ENCODE data around the gene ELANE. TPM values are rescaled to one million over a fixed set of nuclear protein-coding genes. Genes with fewer than 3 reads are reported as not detected.

ELANE gene
- total and polyA plus RNA-seq, 9 of the 15 experiments (the other 6 are each of a cell fraction or from before 2014, with no cell fraction given), result not detected

GRCh38 chr19:831407-832369, 20.4 kb upstream of the ELANE start (continued):
- TF ChIP-seq IFI16 (CRISPR knock-in tag; IDR thresholded peaks at IDR 0.05), result no peak
- no peak for TF ChIP-seq ELF2 (CRISPR knock-in tag; IDR thresholded peaks at IDR 0.05)
- TF ChIP-seq KHSRP (IDR thresholded peaks at IDR 0.05), result no peak
- TF ChIP-seq NUFIP1 (IDR thresholded peaks at IDR 0.05; ENCODE audit: partially characterized antibody), result no peak
- TF ChIP-seq, protein P1, sequence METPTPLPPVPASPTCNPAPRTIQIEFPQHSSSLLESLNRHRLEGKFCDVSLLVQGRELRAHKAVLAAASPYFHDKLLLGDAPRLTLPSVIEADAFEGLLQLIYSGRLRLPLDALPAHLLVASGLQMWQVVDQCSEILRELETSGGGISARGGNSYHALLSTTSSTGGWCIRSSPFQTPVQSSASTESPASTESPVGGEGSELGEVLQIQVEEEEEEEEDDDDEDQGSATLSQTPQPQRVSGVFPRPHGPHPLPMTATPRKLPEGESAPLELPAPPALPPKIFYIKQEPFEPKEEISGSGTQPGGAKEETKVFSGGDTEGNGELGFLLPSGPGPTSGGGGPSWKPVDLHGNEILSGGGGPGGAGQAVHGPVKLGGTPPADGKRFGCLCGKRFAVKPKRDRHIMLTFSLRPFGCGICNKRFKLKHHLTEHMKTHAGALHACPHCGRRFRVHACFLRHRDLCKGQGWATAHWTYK (CRISPR knock-in tag; IDR thresholded peaks at IDR 0.05), result no peak
- no peak for TF ChIP-seq ZNF23 (CRISPR knock-in tag; IDR thresholded peaks at IDR 0.05)
- peak; percentile 45 for TF ChIP-seq ZFX (CRISPR knock-in tag; IDR thresholded peaks at IDR 0.05)
- TF ChIP-seq ZNF12 (CRISPR knock-in tag; IDR thresholded peaks at IDR 0.05), result no peak
- TF ChIP-seq, protein P2, sequence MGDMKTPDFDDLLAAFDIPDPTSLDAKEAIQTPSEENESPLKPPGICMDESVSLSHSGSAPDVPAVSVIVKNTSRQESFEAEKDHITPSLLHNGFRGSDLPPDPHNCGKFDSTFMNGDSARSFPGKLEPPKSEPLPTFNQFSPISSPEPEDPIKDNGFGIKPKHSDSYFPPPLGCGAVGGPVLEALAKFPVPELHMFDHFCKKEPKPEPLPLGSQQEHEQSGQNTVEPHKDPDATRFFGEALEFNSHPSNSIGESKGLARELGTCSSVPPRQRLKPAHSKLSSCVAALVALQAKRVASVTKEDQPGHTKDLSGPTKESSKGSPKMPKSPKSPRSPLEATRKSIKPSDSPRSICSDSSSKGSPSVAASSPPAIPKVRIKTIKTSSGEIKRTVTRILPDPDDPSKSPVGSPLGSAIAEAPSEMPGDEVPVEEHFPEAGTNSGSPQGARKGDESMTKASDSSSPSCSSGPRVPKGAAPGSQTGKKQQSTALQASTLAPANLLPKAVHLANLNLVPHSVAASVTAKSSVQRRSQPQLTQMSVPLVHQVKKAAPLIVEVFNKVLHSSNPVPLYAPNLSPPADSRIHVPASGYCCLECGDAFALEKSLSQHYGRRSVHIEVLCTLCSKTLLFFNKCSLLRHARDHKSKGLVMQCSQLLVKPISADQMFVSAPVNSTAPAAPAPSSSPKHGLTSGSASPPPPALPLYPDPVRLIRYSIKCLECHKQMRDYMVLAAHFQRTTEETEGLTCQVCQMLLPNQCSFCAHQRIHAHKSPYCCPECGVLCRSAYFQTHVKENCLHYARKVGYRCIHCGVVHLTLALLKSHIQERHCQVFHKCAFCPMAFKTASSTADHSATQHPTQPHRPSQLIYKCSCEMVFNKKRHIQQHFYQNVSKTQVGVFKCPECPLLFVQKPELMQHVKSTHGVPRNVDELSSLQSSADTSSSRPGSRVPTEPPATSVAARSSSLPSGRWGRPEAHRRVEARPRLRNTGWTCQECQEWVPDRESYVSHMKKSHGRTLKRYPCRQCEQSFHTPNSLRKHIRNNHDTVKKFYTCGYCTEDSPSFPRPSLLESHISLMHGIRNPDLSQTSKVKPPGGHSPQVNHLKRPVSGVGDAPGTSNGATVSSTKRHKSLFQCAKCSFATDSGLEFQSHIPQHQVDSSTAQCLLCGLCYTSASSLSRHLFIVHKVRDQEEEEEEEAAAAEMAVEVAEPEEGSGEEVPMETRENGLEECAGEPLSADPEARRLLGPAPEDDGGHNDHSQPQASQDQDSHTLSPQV (IDR thresholded peaks at IDR 0.05), result no peak
- TF ChIP-seq, protein P3, sequence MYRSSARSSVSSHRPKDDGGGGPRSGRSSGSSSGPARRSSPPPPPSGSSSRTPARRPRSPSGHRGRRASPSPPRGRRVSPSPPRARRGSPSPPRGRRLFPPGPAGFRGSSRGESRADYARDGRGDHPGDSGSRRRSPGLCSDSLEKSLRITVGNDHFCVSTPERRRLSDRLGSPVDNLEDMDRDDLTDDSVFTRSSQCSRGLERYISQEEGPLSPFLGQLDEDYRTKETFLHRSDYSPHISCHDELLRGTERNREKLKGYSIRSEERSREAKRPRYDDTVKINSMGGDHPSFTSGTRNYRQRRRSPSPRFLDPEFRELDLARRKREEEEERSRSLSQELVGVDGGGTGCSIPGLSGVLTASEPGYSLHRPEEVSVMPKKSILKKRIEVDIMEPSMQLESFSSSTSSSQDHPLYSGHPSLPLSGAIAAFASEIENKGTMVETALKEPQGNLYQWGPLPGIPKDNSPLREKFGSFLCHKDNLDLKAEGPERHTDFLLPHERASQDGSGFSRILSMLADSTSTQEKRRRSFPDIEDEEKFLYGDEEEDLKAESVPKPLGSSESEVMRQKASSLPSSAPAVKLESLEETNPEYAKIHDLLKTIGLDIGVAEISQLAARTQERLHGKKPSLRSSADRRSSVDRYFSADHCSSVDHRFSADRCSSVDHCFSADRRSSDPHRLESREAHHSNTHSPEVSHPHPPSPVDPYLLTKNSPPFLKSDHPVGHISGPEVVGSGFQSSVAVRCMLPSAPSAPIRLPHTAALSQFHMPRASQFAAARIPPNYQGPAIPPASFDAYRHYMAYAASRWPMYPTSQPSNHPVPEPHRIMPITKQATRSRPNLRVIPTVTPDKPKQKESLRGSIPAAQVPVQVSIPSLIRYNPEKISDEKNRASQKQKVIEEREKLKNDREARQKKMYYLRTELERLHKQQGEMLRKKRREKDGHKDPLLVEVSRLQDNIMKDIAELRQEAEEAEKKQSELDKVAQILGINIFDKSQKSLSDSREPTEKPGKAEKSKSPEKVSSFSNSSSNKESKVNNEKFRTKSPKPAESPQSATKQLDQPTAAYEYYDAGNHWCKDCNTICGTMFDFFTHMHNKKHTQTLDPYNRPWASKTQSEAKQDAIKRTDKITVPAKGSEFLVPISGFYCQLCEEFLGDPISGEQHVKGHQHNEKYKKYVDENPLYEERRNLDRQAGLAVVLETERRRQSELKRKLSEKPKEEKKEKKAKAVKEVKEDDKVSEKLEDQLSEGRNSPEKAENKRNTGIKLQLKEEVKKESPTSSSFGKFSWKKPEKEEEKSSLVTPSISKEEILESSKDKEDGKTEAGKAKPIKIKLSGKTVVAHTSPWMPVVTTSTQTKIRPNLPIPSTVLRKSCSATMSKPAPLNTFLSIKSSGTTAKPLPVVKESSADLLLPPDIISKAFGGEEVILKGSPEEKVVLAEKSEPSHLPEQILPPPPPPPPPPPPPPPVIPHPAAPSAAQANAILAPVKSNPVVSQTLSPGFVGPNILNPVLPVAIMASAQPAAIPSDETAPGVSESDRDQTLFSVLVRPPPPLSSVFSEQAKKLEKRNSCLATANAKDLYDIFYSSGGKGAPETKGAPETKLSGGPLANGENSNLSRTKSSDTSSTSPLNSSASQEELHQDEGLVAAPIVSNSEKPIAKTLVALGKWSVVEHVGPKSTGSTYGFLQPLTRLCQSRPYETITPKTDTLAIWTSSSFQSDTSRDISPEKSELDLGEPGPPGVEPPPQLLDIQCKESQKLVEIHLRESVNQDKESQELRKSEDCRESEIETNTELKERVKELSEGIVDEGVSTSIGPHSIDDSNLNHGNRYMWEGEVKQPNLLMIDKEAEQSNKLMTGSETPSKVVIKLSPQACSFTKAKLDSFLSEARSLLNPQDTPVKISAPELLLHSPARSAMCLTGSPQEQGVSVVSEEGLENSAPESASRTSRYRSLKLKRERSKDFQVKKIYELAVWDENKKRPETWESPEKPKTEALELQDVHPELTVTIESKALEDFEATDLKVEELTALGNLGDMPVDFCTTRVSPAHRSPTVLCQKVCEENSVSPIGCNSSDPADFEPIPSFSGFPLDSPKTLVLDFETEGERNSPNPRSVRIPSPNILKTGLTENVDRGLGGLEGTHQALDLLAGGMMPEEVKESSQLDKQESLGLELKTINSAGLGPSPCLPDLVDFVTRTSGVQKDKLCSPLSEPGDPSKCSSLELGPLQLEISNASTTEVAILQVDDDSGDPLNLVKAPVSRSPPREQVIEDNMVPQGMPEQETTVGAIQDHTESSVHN (IDR thresholded peaks at IDR 0.05; ENCODE audit: borderline replicate concordance in 1 of 2, low read depth in 1 of 2), result no peak
- no peak for TF ChIP-seq CREB3 (tag; conservative IDR thresholded peaks at IDR 0.05; ENCODE audit: low read depth)
- TF ChIP-seq TARDBP (IDR thresholded peaks at IDR 0.05), result no peak
- no peak for TF ChIP-seq MCM3 (IDR thresholded peaks at IDR 0.05)
